Measurements from ENCODE around the gene ADSL. TPM values are rescaled to one million over a fixed set of nuclear protein-coding genes. Genes with fewer than 3 reads are reported as not detected.

The ADSL gene
- total RNA-seq, 1 experiment from 2014 or later, result 120 TPM

DNA sequence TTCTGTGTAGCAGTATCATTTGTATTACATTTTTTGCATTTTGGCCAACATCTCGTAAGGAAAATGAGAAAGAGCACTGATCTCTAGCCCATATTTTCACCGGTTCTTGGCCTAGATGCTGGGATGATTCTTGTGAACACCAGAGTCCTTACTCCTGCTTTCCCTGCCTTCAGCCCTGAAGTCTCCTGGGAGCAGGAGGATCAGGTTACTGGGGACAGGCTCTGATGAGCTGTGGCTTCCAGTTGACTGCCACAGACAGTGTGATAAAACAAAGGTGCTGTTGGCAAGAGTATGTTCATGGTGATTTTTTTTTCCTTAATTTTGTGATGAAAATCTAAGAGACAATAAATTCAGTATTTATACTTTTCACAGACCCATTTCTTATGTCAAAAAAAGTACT, 34.2 kb upstream of the ADSL start:
- Histone ChIP-seq H3K9me3 (no peaks in the 10 kb centered on the region), H3K27me3 (replicated peaks; ENCODE audit: control insufficient read depth, insufficient read depth, low read length) (no peaks in the 10 kb centered on the region), H3K4me3 (ENCODE audit: low read depth, low read length) (no peak overlapping the region), H3K4me1 (no peaks in the 10 kb centered on the region), H3K36me3 (ENCODE audit: control insufficient read depth, insufficient read depth, low read length) (peaks cover 2% of the 10 kb centered on the region; the same call in 1 of the 2 replicates)
- H3K36me3 Mint-ChIP-seq (ENCODE audit: insufficient read depth, unreplicated experiment), result peaks cover 51% of the 10 kb centered on the region
- no peaks in the 10 kb centered on the region for H3K27me3 Mint-ChIP-seq (ENCODE audit: insufficient read depth, unreplicated experiment)
- no peak overlapping the region for H3K4me3 Mint-ChIP-seq (ENCODE audit: unreplicated experiment)
- H3K4me1 Mint-ChIP-seq (ENCODE audit: low read depth, unreplicated experiment), result no peaks in the 10 kb centered on the region
- no peak for TF ChIP-seq CTCF (IDR thresholded peaks at IDR 0.05; ENCODE audit: insufficient read depth in 1 of 2, low read depth in 1 of 2, low read length in 1 of 2, severe bottlenecking in 1 of 2, unreplicated experiment in 1 of 2)
- H3K9me3 Mint-ChIP-seq (ENCODE audit: unreplicated experiment), result no peaks in the 10 kb centered on the region
- no TSS peak for BruUV-seq (replicated peaks)
- CTCF ChIA-PET, result no interaction called here
- H3K27ac Mint-ChIP-seq (ENCODE audit: unreplicated experiment), result no peak overlapping the region
- DNase-seq, result no peak
- POLR2A ChIA-PET, result no interaction called here
- intact Hi-C loops (cut with micrococcal nuclease; ENCODE audit: unreplicated experiment), result no loop called here

DNA sequence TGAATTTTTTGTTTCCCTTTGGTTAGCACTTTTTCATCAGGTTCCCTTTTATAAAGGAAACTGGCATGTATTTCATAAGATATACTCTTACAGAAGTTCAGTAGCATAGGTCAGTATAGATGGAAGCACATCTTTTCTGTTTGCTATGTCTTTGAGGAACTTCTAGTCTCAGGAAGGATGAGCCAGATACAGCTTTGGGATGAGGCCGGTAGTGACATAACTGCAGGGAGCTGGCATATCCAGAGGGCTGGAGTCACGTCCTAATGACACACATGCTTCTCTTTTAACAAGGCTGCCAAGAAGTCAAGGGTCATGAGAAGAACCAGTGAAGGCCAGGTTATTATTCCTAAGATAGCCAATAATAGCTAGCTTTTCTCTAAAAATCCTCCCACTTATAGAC, 33.3 kb upstream of the ADSL start:
- no peak overlapping the region for H3K27ac Mint-ChIP-seq (ENCODE audit: unreplicated experiment)
- H3K36me3 Mint-ChIP-seq (ENCODE audit: insufficient read depth, unreplicated experiment), result peaks cover 55% of the 10 kb centered on the region
- Histone ChIP-seq H3K27me3 (replicated peaks; ENCODE audit: control insufficient read depth, insufficient read depth, low read length) (no peaks in the 10 kb centered on the region), H3K4me1 (no peaks in the 10 kb centered on the region), H3K9me3 (no peaks in the 10 kb centered on the region), H3K4me3 (ENCODE audit: low read depth, low read length) (no peak overlapping the region), H3K36me3 (ENCODE audit: control insufficient read depth, insufficient read depth, low read length) (peaks cover 2% of the 10 kb centered on the region; the same call in 1 of the 2 replicates)
- CTCF ChIA-PET, result no interaction called here
- no peak for DNase-seq
- POLR2A ChIA-PET, result no interaction called here
- H3K27me3 Mint-ChIP-seq (ENCODE audit: insufficient read depth, unreplicated experiment), result no peaks in the 10 kb centered on the region
- no peak overlapping the region for H3K4me3 Mint-ChIP-seq (ENCODE audit: unreplicated experiment)
- no peaks in the 10 kb centered on the region for H3K9me3 Mint-ChIP-seq (ENCODE audit: unreplicated experiment)
- no peaks in the 10 kb centered on the region for H3K4me1 Mint-ChIP-seq (ENCODE audit: low read depth, unreplicated experiment)
- BruUV-seq (replicated peaks), result no TSS peak
- no peak for TF ChIP-seq CTCF (IDR thresholded peaks at IDR 0.05; ENCODE audit: insufficient read depth in 1 of 2, low read depth in 1 of 2, low read length in 1 of 2, severe bottlenecking in 1 of 2, unreplicated experiment in 1 of 2)
- intact Hi-C loops (cut with micrococcal nuclease; ENCODE audit: unreplicated experiment), result no loop called here

DNA sequence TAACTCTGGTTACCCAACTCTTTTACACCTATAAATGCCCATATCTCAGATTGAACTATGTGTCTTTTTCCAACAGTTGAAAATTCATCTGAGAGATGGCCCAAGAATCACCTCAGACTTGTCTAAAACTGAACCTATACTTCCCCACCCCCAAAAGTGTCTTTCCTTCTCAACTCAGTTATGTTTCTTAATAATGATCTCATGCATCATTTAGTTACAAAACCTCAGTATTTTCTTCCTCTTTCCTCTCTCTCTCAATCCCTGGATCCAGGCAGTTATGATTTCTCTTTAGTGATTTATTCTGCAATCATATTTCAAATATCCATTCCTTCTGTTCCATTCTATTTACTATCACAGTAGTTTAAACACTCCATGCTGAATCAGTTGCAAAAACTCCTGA, 32.3 kb upstream of the ADSL start:
- no peak overlapping the region for H3K27ac Mint-ChIP-seq (ENCODE audit: unreplicated experiment)
- no peak for DNase-seq
- intact Hi-C loops (cut with micrococcal nuclease; ENCODE audit: unreplicated experiment), result no loop called here
- no peaks in the 10 kb centered on the region for H3K27me3 ChIP-seq (replicated peaks; ENCODE audit: control insufficient read depth, insufficient read depth, low read length)
- ChIA-PET CTCF (no interaction called here), POLR2A (no interaction called here)
- no peak overlapping the region for H3K4me3 ChIP-seq (ENCODE audit: low read depth, low read length)
- no peak for TF ChIP-seq CTCF (IDR thresholded peaks at IDR 0.05; ENCODE audit: insufficient read depth in 1 of 2, low read depth in 1 of 2, low read length in 1 of 2, severe bottlenecking in 1 of 2, unreplicated experiment in 1 of 2)
- H3K36me3 ChIP-seq (ENCODE audit: control insufficient read depth, insufficient read depth, low read length), result peaks cover 2% of the 10 kb centered on the region; the same call in 1 of the 2 replicates
- no peak overlapping the region for H3K4me3 Mint-ChIP-seq (ENCODE audit: unreplicated experiment)
- H3K27me3 Mint-ChIP-seq (ENCODE audit: insufficient read depth, unreplicated experiment), result no peaks in the 10 kb centered on the region
- H3K9me3 ChIP-seq, result no peaks in the 10 kb centered on the region
- no TSS peak for BruUV-seq (replicated peaks)
- H3K4me1 Mint-ChIP-seq (ENCODE audit: low read depth, unreplicated experiment), result no peaks in the 10 kb centered on the region
- no peaks in the 10 kb centered on the region for H3K4me1 ChIP-seq
- no peaks in the 10 kb centered on the region for H3K9me3 Mint-ChIP-seq (ENCODE audit: unreplicated experiment)
- peaks cover 55% of the 10 kb centered on the region for H3K36me3 Mint-ChIP-seq (ENCODE audit: insufficient read depth, unreplicated experiment)
